Right atrium auricular region (tissue), 2 donors: Measurements from ENCODE around the gene ABCA9. TPM values are rescaled to one million over a fixed set of nuclear protein-coding genes. Genes with fewer than 3 reads are reported as not detected.
"Not testable (repeated sequence)": the region's sequence is repeated elsewhere in the genome, so short reads cannot be mapped to it uniquely, and the experiment has no call there.

Experiments
- DNase-seq: peaks from one replicate; pipeline ENCODE4 v3.0.0-alpha.2; 2019; ENCODE audit warnings: low spot score
- H3K27ac ChIP-seq, 2 donors: fragments of 200-600 bp; sonication (generic); 1 replicate in 1 of 2; 2 replicates in 1 of 2; pipeline ENCODE4 v1.5.1; 2016 to 2019
- H3K27me3 ChIP-seq, 2 donors: fragments of 200-600 bp; sonication (generic); one replicate each; pipeline versions ENCODE4 v1.5.1 to v1.6.0; 2017 to 2019
- H3K36me3 ChIP-seq: fragments of 200-600 bp; sonication (generic); one replicate; pipeline ENCODE4 v1.5.1; 2016
- H3K4me1 ChIP-seq, 2 donors: fragments of 200-600 bp; sonication (generic); one replicate each; pipeline versions ENCODE4 v1.5.1 to v1.6.0; 2017 to 2019
- H3K4me3 ChIP-seq, 2 donors: fragments of 200-600 bp; sonication (generic); 1 replicate in 1 of 2; 2 replicates in 1 of 2; pipeline ENCODE4 v1.5.1; 2017 to 2019; ENCODE audit warnings: mild to moderate bottlenecking in 1 of 2, moderate library complexity in 1 of 2
- H3K9me3 ChIP-seq, 2 donors: fragments of 200-600 bp; sonication (generic); one replicate each; pipeline ENCODE4 v1.5.1; 2019
- CTCF ChIP-seq, 2 donors: fragments of 200-600 bp; sonication (generic); IDR thresholded peaks; one replicate each; pipeline ENCODE4 v1.5.1; 2019; ENCODE audit warnings: antibody characterized with exemption in 2 of 2
- total RNA-seq, 2 donors: library from RNA; depleted of rRNA; stranded (reverse); fragments of >200 nt; gene quantifications; one replicate each; pipeline ENCODE4 v1.1.0, GENCODE V29; 2016

ABCA9 gene
- total RNA-seq, 2 donors from 2014 or later = 11.3 to 11.8 TPM

- no peak for DNase-seq
- no peaks in the 10 kb centered on the region for H3K27me3 ChIP-seq
- H3K9me3 ChIP-seq = peaks cover 0 to 9% of the 10 kb centered on the region in 2 donors
- peak in 1 of 2 donors; percentile 26 for TF ChIP-seq CTCF (IDR thresholded peaks at IDR 0.05)
- no peak overlapping the region for H3K27ac ChIP-seq
- H3K4me3 ChIP-seq = no peak overlapping the region
- no peaks in the 10 kb centered on the region for H3K4me1 ChIP-seq
- H3K36me3 ChIP-seq = peaks cover 63% of the 10 kb centered on the region
These were observed 24.2 kb upstream of the ABCA9 start for GRCh38 chr17:69084911-69085310.

DNA sequence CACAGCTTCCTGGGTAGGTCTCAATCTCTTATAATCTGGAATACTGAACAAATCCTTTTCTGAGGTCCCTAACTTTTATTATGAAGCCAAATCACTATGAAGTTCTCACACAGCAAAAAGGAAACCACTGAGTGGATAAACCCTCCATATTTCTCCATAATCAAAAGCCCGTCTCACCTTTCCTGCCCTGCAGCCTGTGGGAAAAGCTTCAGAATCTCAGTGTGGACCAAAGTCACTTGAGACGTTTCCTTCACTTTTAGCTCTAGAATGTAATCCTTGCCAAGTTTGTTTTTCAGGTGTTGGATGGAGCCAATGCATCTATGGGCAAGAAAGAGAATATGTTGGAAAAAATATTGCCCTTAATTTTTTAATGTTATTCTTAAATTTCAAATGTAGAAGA lies 22.0 kb upstream of the ABCA9 start:
- H3K36me3 ChIP-seq = peaks cover 84% of the 10 kb centered on the region
- no peak for DNase-seq

DNA sequence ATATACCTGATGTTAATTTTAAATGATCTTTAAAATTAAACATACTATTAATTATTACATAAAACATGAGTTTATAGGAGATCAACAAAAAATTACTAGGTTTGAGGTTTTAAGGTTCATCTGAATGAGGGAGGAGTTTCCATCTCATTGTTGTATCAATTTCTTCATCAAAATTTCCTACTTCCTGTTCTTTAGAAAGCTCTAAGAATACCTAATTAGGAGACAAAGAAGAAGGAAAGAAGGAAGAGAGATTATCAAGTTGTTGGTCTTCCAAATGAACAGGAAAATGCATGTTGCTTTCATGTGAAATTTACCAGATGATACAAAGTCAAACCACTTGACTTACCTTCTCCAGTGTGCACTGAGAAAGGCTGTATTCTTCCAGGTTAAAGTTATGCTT lies 18.1 kb upstream of the ABCA9 start:
- Histone ChIP-seq H3K9me3 (peaks cover 5 to 46% of the 10 kb centered on the region in 2 donors), H3K27me3 (no peaks in the 10 kb centered on the region), H3K36me3 (peaks cover 67% of the 10 kb centered on the region), H3K4me3 (no peak overlapping the region), H3K4me1 (no peaks in the 10 kb centered on the region), H3K27ac (no peak overlapping the region)
- TF ChIP-seq CTCF (IDR thresholded peaks at IDR 0.05) = no peak
- no peak for DNase-seq

More for the DNA sequence above, 22.0 kb upstream of the ABCA9 start:
- H3K9me3 ChIP-seq = peaks cover 0 to 9% of the 10 kb centered on the region in 2 donors
- H3K27ac ChIP-seq = no peak overlapping the region
- no peak overlapping the region for H3K4me3 ChIP-seq
- TF ChIP-seq CTCF (IDR thresholded peaks at IDR 0.05) = no peak
- H3K4me1 ChIP-seq = no peaks in the 10 kb centered on the region
- no peaks in the 10 kb centered on the region for H3K27me3 ChIP-seq

GRCh38 chr17:69075823-69076222 lies 15.1 kb upstream of the ABCA9 start:
- Histone ChIP-seq H3K4me3 (no peak overlapping the region), H3K27me3 (no peaks in the 10 kb centered on the region), H3K4me1 (no peaks in the 10 kb centered on the region), H3K36me3 (peaks cover 38% of the 10 kb centered on the region), H3K27ac (no peak overlapping the region), H3K9me3 (peaks cover 5 to 41% of the 10 kb centered on the region in 2 donors)
- TF ChIP-seq CTCF (IDR thresholded peaks at IDR 0.05) = no peak
- no peak for DNase-seq

DNA sequence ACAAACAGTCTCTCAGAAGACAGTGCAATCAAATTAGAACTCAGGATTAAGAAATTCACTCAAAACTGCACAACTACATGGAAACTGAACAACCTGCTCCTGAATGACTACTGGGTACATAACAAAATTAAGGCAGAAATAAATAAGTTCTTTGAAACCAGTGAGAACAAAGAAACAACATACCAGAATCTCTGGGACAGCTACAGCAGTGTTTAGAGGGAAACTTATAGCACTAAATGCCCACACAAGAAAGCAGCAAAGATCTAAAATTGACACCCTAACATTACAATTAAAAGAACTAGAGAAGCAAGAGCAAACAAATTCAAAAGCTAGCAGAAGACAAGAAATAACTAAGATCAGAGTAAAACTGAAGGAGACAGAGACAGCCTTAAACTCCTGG lies 12.7 kb upstream of the ABCA9 start:
- not testable (repeated sequence) for H3K4me1 ChIP-seq, DNase-seq, H3K27ac ChIP-seq, H3K27me3 ChIP-seq, H3K4me3 ChIP-seq
- peaks cover 5 to 41% of the 10 kb centered on the region in 2 donors for H3K9me3 ChIP-seq
- peaks cover 15% of the 10 kb centered on the region for H3K36me3 ChIP-seq

GRCh38 chr17:69072803-69073256 lies 12.1 kb upstream of the ABCA9 start:
- H3K9me3 ChIP-seq = peaks cover 5 to 41% of the 10 kb centered on the region in 2 donors
- H3K4me1 ChIP-seq, H3K4me3 ChIP-seq, H3K36me3 ChIP-seq, H3K27ac ChIP-seq, H3K27me3 ChIP-seq, DNase-seq: not testable (repeated sequence)

- not testable (repeated sequence) for H3K4me3 ChIP-seq, H3K27me3 ChIP-seq, DNase-seq, H3K4me1 ChIP-seq, H3K36me3 ChIP-seq, H3K27ac ChIP-seq
- peaks cover 5 to 26% of the 10 kb centered on the region in 2 donors for H3K9me3 ChIP-seq
These were observed 10.5 kb upstream of the ABCA9 start for GRCh38 chr17:69071233-69071586.

GRCh38 chr17:69070378-69071232 lies 9.9 kb upstream of the ABCA9 start:
- not testable (repeated sequence) for H3K4me1 ChIP-seq, H3K36me3 ChIP-seq, H3K4me3 ChIP-seq, H3K27me3 ChIP-seq, DNase-seq, H3K27ac ChIP-seq
- H3K9me3 ChIP-seq = peaks cover 5 to 24% of the 10 kb centered on the region in 2 donors
